A673 (cell line): ENCODE measurements around the gene CDADC1.

Source experiments
- EZH2 ChIP-seq: fragments of 200-600 bp; sonication (generic); IDR thresholded peaks from 2 replicates; pipeline ENCODE4 v1.6.1; 2017; ENCODE audit warnings: borderline replicate concordance, low read depth, mild to moderate bottlenecking, mixed read lengths, antibody characterized with exemption, low read length; ENCODE audit not compliant: poor library complexity, severe bottlenecking
- TF ChIP-seq, protein P1 (sequence below): fragments of 300-800, 200-600 bp; sonication (generic); conservative IDR thresholded peaks from 2 replicates; pipeline ENCODE4 v1.5.1; 2017; ENCODE audit warnings: low read depth, mild to moderate bottlenecking, antibody characterized with exemption, low read length, moderate library complexity, mixed read lengths

DNA sequence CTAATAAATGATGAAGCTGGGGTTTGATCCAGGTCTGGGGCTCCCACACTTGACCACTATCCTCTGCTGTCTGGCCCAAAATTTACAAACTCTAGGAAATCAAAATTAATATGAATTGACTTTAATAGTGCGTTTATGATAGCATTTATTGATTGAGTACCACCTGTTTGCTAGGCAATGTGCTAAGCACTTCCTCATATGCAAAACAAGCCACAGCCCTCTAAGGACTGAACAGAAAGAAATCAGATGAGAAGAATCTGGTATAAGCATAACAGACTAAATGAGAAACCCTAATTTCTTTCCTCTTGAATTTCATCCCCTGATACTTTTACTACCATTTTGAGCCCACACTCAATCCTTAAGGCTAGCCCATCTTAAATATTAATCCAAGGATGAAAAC is 34.2 kb upstream of the CDADC1 start:
- TF ChIP-seq, protein P1, sequence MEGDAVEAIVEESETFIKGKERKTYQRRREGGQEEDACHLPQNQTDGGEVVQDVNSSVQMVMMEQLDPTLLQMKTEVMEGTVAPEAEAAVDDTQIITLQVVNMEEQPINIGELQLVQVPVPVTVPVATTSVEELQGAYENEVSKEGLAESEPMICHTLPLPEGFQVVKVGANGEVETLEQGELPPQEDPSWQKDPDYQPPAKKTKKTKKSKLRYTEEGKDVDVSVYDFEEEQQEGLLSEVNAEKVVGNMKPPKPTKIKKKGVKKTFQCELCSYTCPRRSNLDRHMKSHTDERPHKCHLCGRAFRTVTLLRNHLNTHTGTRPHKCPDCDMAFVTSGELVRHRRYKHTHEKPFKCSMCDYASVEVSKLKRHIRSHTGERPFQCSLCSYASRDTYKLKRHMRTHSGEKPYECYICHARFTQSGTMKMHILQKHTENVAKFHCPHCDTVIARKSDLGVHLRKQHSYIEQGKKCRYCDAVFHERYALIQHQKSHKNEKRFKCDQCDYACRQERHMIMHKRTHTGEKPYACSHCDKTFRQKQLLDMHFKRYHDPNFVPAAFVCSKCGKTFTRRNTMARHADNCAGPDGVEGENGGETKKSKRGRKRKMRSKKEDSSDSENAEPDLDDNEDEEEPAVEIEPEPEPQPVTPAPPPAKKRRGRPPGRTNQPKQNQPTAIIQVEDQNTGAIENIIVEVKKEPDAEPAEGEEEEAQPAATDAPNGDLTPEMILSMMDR: no peak
- no peak for TF ChIP-seq EZH2
